HG03439 (cell line): ENCODE results near the gene SLC22A23.
"Not testable (repeated sequence)": the region's sequence is repeated elsewhere in the genome, so short reads cannot be mapped to it uniquely, and the experiment has no call there.

ENCODE experiments used
- ATAC-seq: cut with Tn5 transposase; IDR thresholded peaks from one replicate; pipeline ENCODE4 v1.9.1; 2021; ENCODE audit warnings: mild to moderate bottlenecking, moderate library complexity; ENCODE audit not compliant: unreplicated experiment

The SLC22A23 gene

DNA sequence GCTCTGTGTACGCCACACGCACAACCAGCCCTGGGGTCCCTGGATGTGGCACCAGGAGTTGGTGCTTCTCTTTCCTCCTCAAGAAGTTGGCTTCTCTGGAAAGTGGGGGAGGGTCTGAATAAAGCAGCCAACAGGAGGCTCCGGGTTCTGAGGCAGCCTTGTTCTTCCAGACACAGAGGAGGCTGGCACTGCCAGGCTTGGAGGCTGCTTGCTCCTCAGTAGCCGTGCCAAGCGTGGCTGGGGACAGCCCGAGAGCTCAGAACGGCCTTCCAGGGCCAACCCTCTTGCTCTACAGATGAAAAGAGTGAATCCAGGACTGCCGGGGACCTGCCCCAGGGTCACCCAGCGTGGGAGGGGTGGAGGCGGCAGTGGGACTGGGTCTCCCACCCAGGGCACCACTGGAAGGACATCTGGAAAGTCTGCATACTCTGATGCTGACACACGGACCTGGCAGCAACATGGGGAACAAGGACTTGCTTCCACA, 70.4 kb downstream of the SLC22A23 start:
- ATAC-seq, result no peak

DNA sequence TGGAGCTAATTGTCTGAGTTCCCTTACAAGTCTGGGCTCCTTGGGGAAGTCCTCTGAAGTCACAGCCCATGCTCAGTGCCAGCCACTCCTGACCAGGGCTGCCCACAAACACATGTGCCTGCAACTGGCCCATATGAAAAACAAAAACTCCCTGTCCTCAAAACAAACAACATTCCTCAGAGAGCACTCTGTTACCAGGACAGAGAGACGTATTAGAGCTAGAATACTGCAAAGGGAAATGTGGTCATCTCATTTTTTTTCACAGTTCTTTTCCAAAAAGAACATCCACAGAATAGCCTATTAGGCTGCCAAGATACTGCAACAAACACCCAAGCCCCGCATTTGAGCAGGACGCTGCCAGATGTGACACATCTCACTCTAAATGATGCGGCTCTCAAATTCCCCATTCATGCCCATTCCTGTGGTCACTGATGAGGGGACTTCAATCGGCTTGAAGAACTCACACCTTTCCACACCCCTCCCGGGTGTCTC, 71.1 kb downstream of the SLC22A23 start:
- ATAC-seq, result no peak

DNA sequence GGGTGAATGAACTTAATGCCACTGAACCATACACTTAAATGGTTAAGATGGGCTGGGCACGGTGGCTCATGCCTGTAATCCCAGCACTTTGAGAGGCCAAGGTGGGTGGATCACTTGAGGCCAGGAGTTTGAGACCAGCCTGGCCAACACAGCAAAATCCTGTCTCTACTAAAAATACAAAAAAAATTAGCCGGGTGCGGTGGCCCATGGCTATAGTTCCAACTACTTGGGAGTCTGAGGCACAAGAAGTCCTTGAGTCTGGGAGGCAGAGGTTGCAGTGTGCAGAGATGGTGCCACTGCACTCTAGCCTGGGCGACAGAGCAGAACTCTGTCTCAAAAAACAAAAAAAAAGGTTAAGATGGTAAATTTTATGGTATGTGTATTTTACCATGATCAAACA, 71.7 kb downstream of the SLC22A23 start:
- not testable (repeated sequence) for ATAC-seq

DNA sequence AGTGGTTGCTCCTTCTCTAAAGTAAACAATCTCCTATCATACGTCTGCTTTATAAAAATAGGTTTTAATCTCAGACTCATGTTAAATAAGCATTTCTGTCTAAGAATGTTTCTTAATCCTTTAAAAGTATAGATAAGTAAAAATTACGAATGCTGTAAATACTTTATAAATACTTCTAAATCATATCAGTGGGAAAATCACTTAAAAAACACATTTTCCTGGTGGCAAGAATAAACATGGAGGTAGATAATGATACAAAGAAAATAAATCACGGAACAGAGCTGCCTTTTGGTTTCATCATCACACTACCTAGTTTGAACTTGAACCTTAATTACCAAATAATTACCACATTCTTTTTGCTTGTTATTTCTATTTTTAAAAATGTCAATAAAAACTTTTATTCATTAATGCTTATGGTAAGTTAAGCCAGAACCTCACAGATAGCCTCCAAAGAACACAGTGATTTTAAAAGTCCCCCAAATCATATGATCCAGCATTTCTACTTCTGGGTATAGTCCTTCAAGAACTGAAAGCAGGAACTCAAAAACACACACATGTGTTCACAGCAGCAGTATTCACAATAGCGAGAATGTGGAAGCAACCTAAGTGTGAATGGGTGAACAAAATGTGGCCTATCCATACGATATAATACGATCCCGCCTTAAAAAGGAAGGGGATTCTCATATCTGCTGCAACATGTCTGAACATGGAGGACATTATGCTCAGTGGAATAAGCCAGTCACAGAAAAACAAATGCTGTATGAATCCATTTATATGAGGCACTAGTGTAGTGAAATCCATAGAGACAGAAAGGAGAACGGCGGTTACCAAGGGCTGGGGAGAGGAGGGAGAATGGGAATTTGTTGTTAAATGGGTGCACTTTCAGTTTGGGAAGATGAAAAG, 72.4 kb downstream of the SLC22A23 start:
- no peak for ATAC-seq

DNA sequence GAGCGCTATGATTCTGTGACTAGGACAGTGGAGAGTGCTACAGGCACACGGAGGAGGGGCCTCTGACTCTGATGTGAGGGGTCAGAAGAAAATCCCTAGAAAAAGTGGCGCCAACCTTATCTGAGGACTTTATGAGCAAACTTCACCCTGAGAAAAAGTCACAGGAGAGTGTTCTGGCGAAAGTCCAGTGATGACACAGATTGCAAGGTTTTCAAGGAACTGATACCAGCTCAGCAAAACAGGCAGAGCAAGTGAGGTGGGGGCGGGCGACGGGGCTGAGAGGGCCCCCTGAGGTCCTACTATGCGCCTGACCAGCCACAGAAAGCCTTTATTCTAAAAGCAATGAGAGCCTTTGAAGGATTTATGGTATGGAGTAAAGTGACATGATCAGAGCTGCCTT, 73.3 kb downstream of the SLC22A23 start:
- no peak for ATAC-seq

DNA sequence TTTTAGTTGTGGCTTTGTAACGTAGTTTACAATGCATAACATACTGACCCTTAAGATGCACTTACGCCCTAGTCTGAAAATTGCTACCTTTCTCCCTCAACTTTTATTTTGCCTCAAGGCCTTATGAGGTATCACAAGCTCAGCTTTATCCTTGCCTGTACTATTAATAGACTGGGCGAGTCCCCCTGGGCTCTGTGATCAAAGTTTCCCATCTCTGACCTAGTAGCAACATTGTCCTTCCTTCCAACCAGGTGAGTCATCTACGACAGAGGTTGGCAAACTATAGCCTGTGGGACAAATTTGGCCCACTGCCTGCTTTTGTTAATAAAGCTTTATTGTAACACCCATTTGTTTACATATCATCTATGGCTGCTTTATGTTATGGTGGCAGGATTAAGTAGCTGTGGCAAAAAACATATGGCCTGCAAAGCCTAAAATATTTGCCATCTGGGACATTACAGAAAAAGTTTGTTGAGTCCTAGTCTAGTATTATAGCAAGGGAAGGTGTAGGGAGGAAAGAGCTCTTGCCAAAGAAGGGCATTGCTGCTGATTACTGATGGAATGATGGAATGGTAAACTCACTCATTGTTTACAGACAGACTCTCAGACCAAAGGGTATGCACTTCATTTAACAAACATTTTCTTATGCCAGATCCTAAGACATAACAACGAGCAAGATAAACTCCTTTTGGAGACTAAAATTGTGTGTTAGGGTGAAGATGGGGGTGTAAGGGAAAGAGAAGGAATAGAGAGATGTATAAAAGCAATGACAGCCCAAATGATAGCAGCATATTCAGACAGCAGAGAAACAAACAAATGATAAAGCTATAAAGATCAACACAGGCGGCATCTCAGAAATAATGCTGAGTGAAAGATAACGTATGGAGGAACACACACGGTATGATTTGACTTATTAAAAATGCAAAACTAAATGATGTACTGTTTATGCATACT, 74.2 kb downstream of the SLC22A23 start:
- ATAC-seq, result no peak

DNA sequence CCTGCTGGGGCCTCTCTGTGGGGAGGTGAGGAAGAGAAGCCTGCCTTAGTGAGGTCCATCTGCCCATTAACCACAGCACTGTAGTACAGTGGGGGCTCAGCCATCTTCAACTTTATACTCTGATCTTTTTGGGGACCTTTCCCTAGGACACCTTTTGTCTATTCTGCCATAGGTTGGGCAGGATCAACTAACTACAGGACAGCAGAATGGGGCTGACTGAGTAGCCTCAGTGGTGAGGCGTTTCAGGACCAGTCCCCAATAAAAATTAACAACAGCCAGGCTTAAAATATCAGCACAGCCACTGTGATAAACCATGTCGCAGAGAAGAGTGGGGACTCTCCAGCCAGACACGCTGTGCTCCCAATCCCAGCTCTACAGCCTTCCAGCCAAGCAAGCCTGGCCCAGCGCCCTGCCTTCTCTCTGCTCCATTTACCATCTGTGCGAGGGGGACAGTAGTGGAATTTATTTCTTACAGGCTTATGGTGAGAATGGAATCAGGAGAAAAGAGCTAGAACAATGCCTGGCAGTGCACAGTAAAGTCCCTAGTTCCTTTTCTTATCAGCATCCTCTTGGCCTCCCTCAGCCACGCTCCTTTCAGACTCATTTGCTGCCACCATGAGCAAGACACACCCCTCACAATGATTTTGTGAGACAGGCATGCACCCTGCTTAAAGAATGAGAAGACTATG, 75.5 kb downstream of the SLC22A23 start:
- no peak for ATAC-seq

DNA sequence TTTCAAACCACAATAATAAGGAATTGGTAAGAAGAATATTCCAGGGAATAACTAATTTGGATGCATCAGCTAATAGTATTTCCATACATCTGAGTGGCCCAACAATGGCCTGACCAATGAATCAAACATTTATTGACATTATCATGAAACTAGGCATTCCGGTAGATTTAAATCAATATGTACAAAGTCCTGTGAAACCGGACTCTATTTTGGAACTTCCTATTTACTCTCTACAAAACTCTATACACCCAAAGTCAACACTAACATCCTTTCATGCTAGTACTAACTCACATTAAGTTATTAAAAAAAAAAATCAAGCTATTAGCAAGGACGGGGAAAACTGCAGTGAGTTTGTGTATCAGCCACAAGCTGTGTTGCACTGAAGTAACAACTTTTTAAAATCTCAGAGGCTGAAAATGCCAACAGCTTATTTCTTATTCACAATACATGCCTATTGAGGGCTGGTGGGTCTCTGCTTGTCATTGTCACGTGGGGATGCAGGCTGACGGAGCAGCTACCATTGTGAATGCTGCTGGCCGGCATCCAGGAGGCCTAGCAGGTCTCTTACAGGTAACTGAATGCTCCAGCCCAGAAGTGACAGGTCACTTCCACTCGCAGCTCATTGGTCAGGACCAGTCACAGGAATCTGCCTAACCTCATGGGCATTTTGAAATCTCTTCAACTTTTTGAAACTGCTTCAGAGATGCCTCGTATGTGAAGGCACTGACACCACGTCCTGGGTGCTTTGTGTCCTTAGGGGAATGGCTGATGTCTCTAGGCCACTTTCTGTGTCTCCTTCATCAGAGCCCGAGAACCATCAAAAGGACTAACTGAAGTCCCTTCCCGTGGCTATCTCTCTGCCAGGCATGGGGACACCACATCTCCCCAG, 76.3 kb downstream of the SLC22A23 start:
- no peak for ATAC-seq

DNA sequence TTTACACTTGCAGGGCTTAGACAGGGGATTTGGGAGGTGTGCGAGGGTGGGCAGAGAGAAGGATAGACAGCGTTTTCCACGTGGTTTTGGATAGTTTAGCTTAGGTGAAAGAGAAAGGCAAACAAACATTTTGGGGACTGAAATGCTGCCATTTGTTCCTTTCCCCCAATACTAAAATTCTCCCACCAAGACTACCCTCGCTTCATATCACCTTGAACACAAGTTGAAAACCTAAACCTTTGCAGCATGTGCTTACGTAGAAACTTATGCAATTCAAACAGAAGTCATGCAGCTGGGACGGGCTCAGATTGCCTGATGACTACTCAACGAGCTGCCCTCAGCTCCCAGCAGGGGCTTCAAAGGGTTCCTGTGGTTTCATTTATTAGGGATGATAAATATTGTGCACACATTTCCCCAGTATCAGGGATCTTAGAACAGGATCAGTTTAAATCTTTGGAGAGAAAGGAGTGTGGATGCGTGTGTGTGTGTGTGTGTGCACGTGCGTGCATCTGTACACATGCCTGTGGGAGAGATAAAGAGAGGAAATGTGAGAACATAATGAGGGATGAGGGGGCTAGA, 77.3 kb downstream of the SLC22A23 start:
- no peak for ATAC-seq

DNA sequence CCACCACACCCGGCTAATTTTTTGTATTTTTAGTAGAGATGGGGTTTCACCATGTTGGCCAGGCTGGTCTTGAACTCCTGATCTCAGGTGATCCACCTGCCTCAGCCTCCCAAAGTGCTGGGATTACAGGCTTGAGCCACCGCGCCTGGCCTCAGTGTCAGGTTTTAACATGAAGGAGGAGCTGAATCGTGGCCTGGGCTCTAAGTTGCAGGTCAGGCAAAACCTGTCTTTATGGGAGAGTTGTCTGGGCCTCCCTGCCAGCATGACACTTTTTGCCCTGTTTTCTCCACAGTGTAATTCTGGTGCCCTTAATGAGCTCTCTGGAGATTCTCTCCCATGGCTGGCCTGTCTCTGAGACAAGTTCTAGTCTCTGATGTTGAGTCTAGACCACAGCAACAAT, 78.0 kb downstream of the SLC22A23 start:
- ATAC-seq, result not testable (repeated sequence)

DNA sequence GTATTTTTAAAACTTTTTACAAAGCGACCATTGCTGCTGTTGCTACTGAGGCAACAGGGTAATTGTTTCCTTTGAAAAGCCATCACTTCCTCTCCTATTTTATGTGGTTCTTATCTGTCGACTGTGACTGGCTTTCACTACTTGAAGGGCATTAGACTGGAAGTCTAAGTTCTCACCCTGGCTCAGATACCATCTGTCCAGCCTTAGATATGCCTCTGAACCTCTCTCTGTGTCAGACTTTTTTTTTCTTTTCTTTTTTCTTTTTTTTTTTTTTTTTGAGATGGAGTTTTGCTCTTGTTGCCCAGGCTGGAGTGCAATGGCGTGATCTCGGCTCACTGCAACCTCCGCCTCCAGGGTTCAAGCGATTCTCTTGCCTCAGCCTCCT, 78.5 kb downstream of the SLC22A23 start:
- ATAC-seq, result not testable (repeated sequence)

DNA sequence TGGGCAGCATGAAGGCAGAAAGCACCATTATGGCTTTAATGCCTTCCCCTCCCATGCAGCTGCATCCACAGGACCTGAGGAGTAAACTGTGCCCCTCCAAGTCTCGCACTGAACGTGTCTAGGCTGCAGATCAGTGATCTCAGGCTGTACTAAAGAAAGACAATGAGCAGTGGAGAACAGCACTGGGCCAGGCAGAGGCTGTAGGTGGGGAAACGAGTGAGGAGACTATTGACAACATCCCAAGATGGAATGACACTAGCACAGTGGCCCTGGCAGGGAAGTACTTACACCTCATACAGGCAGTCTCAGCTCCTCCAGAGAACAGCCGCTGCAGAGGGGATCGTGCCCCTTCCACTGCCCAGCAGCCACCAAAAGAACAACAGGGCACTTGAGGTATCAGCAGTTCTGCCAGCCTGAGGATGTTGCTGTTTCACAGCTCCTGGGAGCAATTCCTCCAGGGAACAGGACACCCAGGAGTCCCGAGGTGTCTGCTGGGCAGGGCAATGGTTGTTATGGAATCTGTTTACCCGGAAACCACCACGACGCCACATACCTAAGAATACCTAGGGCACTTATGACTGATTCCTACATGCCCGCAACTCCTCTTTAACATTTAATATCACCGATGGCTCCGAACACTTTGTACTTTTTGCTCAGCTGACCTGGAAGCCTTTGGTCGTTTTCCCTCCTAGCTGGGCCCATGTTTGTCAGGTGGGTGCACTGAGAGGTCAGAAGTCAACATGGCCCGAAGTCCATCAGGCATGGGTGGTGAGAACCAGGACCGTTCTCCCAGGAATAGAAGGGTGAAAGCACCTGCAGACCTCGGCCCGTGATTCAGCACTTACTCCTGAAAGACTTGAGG, 79.1 kb downstream of the SLC22A23 start:
- ATAC-seq, result no peak

DNA sequence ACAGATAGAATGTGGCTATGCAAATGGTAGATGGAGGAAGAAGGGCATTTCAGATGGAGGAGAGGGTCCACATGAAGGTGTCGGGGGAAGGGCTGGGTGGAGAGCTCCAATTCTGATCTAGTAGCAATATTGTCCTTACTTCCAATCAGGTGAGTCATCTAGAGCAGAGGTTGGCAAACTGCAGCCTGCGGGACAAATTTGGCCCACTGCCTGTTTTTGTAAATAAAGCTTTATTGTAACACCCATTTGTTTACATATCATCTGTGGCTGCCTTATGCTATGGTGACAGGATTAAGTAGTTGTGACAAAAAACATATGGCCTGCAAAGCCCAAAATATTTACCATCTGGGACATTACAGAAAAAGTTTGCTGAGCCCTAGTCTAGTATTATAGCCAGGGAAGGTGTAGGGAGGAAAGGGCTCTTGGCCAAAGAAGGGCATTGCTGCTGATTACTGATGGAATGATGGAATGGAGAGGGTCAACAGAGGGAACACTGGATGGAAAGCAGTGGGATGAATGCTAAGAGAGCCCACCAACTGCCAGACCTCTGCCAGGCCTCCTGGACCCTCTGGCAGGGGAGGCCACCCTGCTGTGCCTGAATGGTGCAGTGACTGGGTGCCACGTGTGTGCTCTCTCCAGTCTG, 79.8 kb downstream of the SLC22A23 start:
- ATAC-seq, result no peak

DNA sequence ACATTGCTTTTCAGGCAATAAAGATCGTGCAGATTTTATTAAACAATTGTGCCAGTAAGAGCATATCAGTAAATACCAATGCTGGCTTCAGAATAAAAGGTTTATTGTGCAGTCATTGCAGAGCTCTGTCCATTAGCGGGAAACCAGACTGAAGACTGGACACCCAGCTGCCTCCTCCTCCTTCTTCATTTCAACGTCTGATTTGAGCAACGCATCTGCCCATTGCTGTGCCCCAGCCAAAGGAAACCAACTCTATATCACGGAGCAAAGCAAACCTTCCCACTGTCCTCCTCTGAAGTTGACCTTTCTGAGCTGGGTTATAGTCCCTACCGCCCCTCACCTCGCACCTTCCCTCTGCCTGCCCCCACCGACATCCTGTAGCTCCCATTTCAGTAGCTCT, 80.8 kb downstream of the SLC22A23 start:
- no peak for ATAC-seq

DNA sequence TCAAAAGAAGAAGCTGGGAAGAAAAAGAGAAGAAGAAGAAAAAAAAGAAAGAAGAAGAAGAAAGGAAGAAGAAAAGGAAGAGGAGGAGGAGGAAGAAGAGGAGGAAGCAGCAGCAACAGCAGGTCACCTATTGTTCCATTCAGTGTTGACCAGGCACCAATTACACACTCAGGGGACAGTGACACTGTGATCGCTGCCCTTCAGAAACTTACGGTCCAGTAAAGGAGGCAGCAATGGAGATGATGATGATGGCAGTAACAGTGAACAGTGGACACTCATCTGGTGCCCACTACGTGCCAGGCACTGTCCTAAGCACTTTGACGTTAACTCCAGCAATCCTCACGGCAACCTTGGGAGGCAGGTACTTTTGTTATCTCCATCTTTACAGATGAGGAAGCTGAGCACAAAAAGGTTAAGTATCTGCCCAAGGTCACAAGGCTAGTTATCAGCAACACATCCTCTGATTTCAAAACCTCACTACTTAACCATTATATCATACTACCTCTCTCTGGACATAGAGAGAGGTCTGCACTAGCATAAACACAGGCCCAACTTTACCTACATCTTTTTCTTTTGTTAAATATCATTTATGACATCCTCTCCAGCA, 83.2 kb downstream of the SLC22A23 start:
- ATAC-seq, result no peak

DNA sequence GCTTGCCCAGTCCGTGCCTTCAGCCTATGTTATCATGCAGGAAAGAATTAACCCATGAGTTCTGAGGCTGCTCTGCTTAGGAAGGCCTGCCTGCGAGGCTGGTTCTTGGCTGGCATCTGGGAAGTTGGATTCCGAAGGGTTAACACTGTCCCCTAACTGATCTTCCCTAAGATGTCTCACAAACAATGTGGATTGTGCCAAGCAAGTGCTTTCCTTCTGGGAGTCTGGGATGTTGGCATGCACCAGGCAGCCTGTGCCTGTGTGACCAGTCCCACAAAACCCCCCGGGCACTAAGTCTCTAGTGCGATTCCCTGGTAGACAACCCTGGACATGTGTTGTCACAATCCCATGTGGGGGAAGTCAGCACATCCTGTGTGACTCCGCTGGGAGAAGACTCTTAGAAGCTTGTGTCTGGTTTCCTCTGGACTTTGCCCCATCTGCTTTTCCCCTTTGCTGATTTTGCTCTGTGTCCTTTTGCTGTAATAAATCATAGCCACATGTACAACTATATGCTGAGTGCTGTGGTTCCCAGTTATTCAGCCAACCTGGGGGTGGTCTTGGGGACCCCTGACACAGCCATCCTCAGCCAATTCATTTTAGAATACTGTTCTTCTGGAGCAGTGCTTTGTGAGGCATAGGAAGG, 83.8 kb downstream of the SLC22A23 start:
- no peak for ATAC-seq

DNA sequence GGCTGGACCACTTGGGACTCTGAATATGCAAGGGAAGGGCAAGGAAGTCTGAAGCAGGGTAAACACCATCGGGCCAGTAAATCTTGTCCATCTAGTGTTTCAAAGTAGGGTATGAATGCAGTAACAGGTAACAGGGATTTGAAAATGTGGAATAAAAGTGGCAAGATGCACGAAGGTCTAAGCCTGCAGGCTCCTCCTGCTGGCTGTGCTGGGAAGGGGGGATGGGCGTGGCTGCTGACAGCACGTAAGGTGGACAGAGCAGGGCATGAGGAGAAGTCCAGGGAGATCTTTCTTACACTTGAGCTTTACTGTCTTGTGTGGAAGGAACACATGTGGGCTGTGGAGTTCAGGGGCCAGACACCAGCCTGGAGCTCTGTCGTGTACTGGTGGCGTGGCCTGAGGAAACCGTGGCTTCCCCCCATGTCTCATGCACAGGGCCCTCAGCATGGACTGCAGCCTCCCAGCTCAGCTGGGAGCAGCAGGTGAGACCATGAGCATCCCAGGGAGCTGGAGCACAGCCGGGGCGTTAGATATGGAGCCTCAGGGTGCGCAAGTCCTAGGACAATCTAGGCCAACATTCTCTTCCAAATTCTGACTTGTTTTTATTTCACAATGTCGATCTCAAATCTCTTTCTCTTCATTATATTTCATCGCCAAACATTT, 84.5 kb downstream of the SLC22A23 start:
- no peak for ATAC-seq
